Measurements from ENCODE around the gene GABARAP.

Gene GABARAP

DNA sequence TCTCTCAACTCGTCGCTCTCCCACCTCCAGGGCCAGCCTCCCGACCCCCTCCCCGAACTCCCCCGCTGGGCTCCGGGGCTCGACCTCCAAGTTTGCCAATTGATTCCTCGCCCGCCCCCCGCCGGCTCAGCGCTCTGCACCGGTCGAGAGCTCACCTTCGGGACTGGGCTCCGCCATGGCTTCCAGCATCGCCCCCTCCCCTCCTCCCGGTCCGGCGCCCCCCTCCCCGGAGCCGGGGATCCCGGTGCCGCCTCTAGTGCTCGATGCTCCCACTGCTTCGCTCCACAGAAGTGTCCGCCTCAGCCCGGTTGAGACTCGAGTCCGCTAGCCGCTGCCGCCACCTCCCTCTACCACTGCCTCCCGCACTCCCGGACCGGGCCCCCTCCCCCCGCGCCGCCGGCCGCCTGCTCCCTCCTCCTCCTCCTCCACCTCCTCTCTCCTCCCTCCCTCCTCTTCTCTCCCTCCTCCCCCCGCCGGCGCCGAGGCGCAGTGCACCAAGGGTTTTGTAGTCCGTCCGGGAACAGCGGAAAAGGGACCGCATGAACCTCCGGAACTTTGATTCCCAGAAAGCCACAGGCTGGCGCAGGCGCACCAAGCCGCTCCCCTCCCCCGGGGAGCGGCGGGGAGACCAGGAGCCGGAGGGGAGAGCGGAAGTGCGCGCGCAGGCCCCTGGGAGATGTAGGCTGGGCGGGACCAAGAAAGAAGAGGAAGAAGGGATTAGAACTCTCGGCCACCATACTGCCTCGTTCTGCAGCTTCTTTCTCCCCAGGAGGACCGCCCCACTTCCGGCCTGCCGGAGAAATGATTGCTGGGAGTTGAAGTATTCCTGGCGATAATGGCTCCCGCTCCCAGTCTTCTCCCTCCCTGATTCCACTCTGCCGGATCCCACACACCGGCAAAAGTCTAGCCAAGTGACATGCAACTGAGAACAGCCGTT, 2.9 kb downstream of the GABARAP start, which contains the start of gene PHF23:
Gene PHF23 (minus strand): TSS at position 367 of the 937 bp plus-strand sequence. CDS start 178 bp downstream, at position 189.
- Histone ChIP-seq H3K27me3 (replicated peaks; ENCODE audit: control insufficient read depth, insufficient read depth, low read length, poor library complexity, severe bottlenecking) (no peaks in the 10 kb centered on the region), H3K4me1 (ENCODE audit: control insufficient read depth, insufficient read depth, low read length, poor library complexity, severe bottlenecking) (peaks cover 40% of the 10 kb centered on the region), H3K4me3 (ENCODE audit: insufficient read depth, low read depth, low read length, poor library complexity, severe bottlenecking) (peak within 1 kb of the TSS; percentile 95), H3K36me3 (ENCODE audit: control insufficient read depth, insufficient read depth, low read length) (peaks cover 23% of the 10 kb centered on the region), H3K27ac (ENCODE audit: insufficient read depth, low read length, poor library complexity, severe bottlenecking) (peak within 1 kb of the TSS; percentile 89), H3K9me3 (ENCODE audit: control insufficient read depth, low read length) (no peaks in the 10 kb centered on the region)
- peak; percentile 96 to 97 (median 97) for DNase-seq

GRCh38 chr17:7238420-7239090, 3.7 kb downstream of the GABARAP start:
- peak overlapping the region; percentile 89 for H3K27ac ChIP-seq (ENCODE audit: insufficient read depth, low read length, poor library complexity, severe bottlenecking)
- peaks cover 43% of the 10 kb centered on the region for H3K4me1 ChIP-seq (ENCODE audit: control insufficient read depth, insufficient read depth, low read length, poor library complexity, severe bottlenecking)
- H3K27me3 ChIP-seq (replicated peaks; ENCODE audit: control insufficient read depth, insufficient read depth, low read length, poor library complexity, severe bottlenecking), result no peaks in the 10 kb centered on the region
- H3K36me3 ChIP-seq (ENCODE audit: control insufficient read depth, insufficient read depth, low read length), result peaks cover 21% of the 10 kb centered on the region
- DNase-seq, result peak in 1 of 3 donors; percentile 23
- H3K9me3 ChIP-seq (ENCODE audit: control insufficient read depth, low read length), result no peaks in the 10 kb centered on the region
- H3K4me3 ChIP-seq (ENCODE audit: insufficient read depth, low read depth, low read length, poor library complexity, severe bottlenecking), result peak overlapping the region; percentile 95

DNA sequence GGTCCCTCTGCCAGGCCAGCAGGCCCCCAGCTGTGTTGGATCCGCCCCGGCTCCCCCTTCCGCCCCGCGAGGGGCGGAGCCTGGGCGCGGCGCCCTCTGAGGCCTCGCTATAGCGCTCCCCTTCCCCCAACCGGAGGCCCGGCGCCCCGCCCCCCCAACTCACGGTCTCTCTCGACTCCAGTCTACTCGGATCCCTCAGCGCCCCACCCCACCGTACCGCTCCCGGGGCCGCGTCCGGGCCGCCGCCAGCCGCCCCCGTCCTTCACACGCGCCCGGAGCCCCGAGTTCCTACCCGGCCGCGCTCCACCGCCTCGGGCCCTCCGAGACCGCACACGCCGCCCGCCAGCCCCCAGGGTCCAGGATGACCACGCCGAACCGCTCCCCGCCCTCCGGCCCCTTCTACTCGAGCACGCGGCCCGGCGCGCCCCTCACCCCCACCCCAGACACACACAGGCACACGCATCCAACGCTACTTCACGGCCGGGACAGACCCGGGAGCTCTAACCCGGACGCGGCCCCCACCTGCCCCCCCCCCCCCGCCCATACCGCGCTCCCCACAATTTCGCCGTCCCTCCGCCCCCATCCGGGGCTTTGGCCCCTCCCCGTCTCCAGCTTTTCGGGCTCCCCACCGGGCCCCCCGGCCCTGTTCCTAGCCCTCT, 4.4 kb downstream of the GABARAP start:
- Histone ChIP-seq H3K9me3 (ENCODE audit: control insufficient read depth, low read length) (no peaks in the 10 kb centered on the region), H3K4me1 (ENCODE audit: control insufficient read depth, insufficient read depth, low read length, poor library complexity, severe bottlenecking) (peaks cover 40% of the 10 kb centered on the region), H3K4me3 (ENCODE audit: insufficient read depth, low read depth, low read length, poor library complexity, severe bottlenecking) (peak overlapping the region; percentile 95), H3K27me3 (replicated peaks; ENCODE audit: control insufficient read depth, insufficient read depth, low read length, poor library complexity, severe bottlenecking) (no peaks in the 10 kb centered on the region), H3K36me3 (ENCODE audit: control insufficient read depth, insufficient read depth, low read length) (peaks cover 21% of the 10 kb centered on the region), H3K27ac (ENCODE audit: insufficient read depth, low read length, poor library complexity, severe bottlenecking) (peak overlapping the region; percentile 89)
- peak; percentile 56 to 75 (median 62) for DNase-seq

DNA sequence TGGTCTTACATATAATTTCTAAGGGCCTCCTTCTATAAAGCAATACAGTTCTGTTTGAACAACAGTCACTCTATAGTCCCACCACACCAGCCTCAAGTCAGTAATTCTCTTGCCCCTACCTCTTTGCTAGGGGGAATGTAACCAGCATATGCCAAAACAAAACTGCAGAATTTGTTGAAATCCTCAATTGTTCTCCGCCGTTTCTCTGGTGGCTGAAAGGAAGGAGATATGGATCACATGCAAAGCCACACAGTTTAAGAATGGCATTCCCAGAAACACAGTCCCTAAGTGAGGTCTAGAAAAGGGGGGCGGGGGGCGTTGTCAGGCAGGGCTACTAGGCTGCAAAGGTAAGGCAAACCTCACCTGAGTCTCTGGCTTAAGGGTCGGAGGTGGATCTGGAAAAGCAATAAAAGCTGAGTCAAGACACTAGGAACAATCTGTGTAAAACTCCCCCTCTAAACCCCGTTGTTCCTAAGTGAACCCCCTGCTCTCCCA, 4.9 kb downstream of the GABARAP start:
- peaks cover 21% of the 10 kb centered on the region for H3K36me3 ChIP-seq (ENCODE audit: control insufficient read depth, insufficient read depth, low read length)
- peaks cover 40% of the 10 kb centered on the region for H3K4me1 ChIP-seq (ENCODE audit: control insufficient read depth, insufficient read depth, low read length, poor library complexity, severe bottlenecking)
- no peaks in the 10 kb centered on the region for H3K27me3 ChIP-seq (replicated peaks; ENCODE audit: control insufficient read depth, insufficient read depth, low read length, poor library complexity, severe bottlenecking)
- no peaks in the 10 kb centered on the region for H3K9me3 ChIP-seq (ENCODE audit: control insufficient read depth, low read length)
- peak overlapping the region; percentile 89 for H3K27ac ChIP-seq (ENCODE audit: insufficient read depth, low read length, poor library complexity, severe bottlenecking)
- peak overlapping the region; percentile 95 for H3K4me3 ChIP-seq (ENCODE audit: insufficient read depth, low read depth, low read length, poor library complexity, severe bottlenecking)
- DNase-seq, result no peak

DNA sequence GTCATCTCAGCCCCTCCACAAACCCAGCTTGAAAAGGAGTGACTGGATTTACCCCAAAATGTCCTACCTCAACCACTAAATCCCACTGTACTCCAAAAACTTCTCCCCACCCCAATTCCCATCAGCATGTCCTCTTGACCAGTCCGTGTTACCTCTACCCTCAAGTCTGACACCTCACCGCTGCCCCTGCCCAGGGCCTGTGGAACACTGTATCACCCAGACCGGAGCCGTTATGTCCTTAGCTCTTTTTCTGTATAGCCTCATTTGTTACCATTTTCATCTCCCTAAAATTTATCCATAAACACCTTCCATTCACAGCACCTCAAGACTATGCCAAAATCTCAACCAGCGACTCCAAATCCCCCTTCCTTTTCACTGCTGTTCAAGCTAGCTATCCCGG, 5.4 kb downstream of the GABARAP start:
- no peak for DNase-seq
- no peaks in the 10 kb centered on the region for H3K27me3 ChIP-seq (replicated peaks; ENCODE audit: control insufficient read depth, insufficient read depth, low read length, poor library complexity, severe bottlenecking)
- H3K9me3 ChIP-seq (ENCODE audit: control insufficient read depth, low read length), result no peaks in the 10 kb centered on the region
- peak overlapping the region; percentile 89 for H3K27ac ChIP-seq (ENCODE audit: insufficient read depth, low read length, poor library complexity, severe bottlenecking)
- H3K4me3 ChIP-seq (ENCODE audit: insufficient read depth, low read depth, low read length, poor library complexity, severe bottlenecking), result no peak overlapping the region
- peaks cover 40% of the 10 kb centered on the region for H3K4me1 ChIP-seq (ENCODE audit: control insufficient read depth, insufficient read depth, low read length, poor library complexity, severe bottlenecking)
- H3K36me3 ChIP-seq (ENCODE audit: control insufficient read depth, insufficient read depth, low read length), result peaks cover 21% of the 10 kb centered on the region

GRCh38 chr17:7235693-7236665, 6.3 kb downstream of the GABARAP start:
- no peak for DNase-seq
- H3K36me3 ChIP-seq (ENCODE audit: control insufficient read depth, insufficient read depth, low read length), result peaks cover 21% of the 10 kb centered on the region
- peaks cover 32% of the 10 kb centered on the region for H3K4me1 ChIP-seq (ENCODE audit: control insufficient read depth, insufficient read depth, low read length, poor library complexity, severe bottlenecking)
- no peaks in the 10 kb centered on the region for H3K27me3 ChIP-seq (replicated peaks; ENCODE audit: control insufficient read depth, insufficient read depth, low read length, poor library complexity, severe bottlenecking)
- H3K27ac ChIP-seq (ENCODE audit: insufficient read depth, low read length, poor library complexity, severe bottlenecking), result no peak overlapping the region
- no peaks in the 10 kb centered on the region for H3K9me3 ChIP-seq (ENCODE audit: control insufficient read depth, low read length)
- no peak overlapping the region for H3K4me3 ChIP-seq (ENCODE audit: insufficient read depth, low read depth, low read length, poor library complexity, severe bottlenecking)

- H3K36me3 ChIP-seq (ENCODE audit: control insufficient read depth, insufficient read depth, low read length), result peaks cover 25% of the 10 kb centered on the region
- peak; percentile 89 to 95 (median 90) for DNase-seq
- peak within 1 kb of the TSS; percentile 76 for H3K4me3 ChIP-seq (ENCODE audit: insufficient read depth, low read depth, low read length, poor library complexity, severe bottlenecking)
- H3K4me1 ChIP-seq (ENCODE audit: control insufficient read depth, insufficient read depth, low read length, poor library complexity, severe bottlenecking), result peaks cover 21% of the 10 kb centered on the region
- no peaks in the 10 kb centered on the region for H3K9me3 ChIP-seq (ENCODE audit: control insufficient read depth, low read length)
- peak within 1 kb of the TSS; percentile 78 for H3K27ac ChIP-seq (ENCODE audit: insufficient read depth, low read length, poor library complexity, severe bottlenecking)
- no peaks in the 10 kb centered on the region for H3K27me3 ChIP-seq (replicated peaks; ENCODE audit: control insufficient read depth, insufficient read depth, low read length, poor library complexity, severe bottlenecking)
These were observed 7.9 kb downstream of the GABARAP start, which contains the start of gene DVL2 for GRCh38 chr17:7234083-7234951. Gene DVL2 (minus strand): TSS chr17:7234517. CDS start chr17:7234262, 255 bp downstream.

DNA sequence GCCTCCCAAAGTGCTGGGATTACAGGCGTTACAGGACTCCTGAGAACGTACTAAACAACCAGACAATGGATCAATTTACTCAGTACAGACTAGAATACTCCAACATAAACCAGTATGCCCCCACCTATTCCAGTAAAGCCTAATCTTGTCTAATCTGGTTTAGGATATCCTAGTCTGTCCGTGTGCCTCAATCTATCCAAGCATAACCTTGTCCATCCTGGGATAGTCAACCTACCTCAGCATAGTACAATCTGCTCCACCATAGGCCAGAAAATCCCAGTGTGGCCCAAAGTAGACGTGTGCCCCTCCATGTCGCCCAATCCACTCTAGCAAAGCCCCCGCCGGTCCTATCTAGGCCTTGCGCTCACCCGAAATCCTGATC, 8.6 kb downstream of the GABARAP start:
- H3K9me3 ChIP-seq (ENCODE audit: control insufficient read depth, low read length), result no peaks in the 10 kb centered on the region
- DNase-seq, result no peak
- peak overlapping the region; percentile 76 for H3K4me3 ChIP-seq (ENCODE audit: insufficient read depth, low read depth, low read length, poor library complexity, severe bottlenecking)

More for the DNA sequence above, 8.6 kb downstream of the GABARAP start:
- Histone ChIP-seq H3K4me1 (ENCODE audit: control insufficient read depth, insufficient read depth, low read length, poor library complexity, severe bottlenecking) (peaks cover 21% of the 10 kb centered on the region), H3K27ac (ENCODE audit: insufficient read depth, low read length, poor library complexity, severe bottlenecking) (peak overlapping the region; percentile 78), H3K36me3 (ENCODE audit: control insufficient read depth, insufficient read depth, low read length) (peaks cover 32% of the 10 kb centered on the region), H3K27me3 (replicated peaks; ENCODE audit: control insufficient read depth, insufficient read depth, low read length, poor library complexity, severe bottlenecking) (no peaks in the 10 kb centered on the region)

Data from effector memory CD4-positive, alpha-beta T cell (primary cell).